ENCODE results near the gene AJAP1.

Gene AJAP1

DNA sequence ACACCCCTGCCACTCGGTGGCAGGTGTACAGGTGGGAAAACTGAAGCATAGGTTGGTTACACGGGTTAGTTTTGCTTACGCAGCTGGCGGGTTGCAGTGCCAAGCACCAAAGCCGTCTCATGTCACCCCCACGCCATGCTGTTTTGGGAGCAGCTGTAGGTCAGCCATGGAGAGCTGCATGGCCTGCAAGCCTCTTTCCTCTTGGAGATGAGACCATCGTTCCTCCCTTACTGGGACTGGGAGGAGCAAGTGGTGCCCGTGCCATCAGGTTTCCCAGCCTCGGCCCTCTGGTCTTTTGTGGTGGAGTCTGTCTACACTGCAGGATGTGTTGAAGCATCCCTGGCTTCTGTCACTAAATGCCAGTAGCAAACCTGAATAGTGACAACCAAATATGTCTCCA lies 46.9 kb downstream of the AJAP1 start:
- DNase-seq (ENCODE audit: low spot score): no peak

DNA sequence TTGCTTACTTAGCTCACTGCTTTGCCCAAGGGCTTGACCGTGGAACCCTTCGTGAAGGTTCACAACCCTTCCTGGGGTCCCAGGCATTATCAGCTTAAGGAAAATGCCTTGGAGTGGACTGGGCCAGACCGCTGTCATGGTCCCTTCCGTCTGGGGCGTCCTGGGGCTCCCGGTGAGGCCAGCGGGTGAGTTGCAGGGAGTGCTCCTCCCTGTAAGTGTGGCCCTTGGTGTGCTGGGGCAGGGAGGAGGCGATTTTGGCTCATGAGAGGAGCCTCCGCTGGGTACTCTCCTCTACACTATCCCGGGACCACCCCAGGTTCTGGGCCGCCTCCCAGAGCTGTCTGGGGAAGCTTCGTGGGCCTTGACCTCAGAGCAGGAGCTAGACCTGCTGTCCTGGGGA lies 48.1 kb downstream of the AJAP1 start:
- no peak for DNase-seq (ENCODE audit: low spot score)

DNA sequence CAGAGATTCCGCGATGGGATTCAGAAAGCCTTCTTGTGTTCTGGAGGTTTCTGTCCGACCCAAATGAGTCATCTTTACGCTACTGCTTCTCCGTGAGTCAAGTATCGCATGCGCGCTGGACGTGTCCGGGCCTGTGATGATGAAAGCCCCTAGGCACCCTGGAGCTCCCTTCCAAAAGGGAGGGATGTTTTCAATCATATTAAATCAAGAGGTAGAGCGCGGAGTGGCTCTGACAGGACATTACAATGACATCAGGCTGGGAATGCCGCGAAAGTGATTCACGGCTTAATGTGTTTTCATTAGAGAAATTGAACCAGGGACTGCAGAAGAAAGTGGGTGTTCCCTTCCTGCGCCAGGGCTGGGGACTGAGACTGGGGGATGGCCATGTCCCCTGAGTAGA lies 48.5 kb downstream of the AJAP1 start:
- no peak for DNase-seq (ENCODE audit: low spot score)

DNA sequence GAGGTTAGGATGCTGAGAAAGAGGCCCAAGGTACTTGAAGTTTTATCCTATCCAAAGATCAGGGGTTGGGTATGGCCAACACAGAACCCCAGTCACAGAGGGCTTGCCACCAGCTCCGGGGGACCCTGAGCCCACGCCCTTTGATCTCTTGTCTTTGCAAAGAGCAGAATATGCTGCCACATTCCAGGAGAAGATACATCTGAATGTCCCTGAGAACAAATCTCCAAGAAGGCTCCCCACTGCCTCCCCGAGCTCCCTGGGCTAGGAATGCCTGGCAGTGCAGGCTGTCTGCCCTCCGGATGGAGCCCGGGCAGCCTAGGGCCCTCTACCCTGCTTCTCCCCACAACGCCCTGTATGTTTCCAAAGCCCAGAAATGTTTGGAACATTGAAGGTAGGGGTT lies 49.2 kb downstream of the AJAP1 start:
- DNase-seq (ENCODE audit: low spot score): no peak

DNA sequence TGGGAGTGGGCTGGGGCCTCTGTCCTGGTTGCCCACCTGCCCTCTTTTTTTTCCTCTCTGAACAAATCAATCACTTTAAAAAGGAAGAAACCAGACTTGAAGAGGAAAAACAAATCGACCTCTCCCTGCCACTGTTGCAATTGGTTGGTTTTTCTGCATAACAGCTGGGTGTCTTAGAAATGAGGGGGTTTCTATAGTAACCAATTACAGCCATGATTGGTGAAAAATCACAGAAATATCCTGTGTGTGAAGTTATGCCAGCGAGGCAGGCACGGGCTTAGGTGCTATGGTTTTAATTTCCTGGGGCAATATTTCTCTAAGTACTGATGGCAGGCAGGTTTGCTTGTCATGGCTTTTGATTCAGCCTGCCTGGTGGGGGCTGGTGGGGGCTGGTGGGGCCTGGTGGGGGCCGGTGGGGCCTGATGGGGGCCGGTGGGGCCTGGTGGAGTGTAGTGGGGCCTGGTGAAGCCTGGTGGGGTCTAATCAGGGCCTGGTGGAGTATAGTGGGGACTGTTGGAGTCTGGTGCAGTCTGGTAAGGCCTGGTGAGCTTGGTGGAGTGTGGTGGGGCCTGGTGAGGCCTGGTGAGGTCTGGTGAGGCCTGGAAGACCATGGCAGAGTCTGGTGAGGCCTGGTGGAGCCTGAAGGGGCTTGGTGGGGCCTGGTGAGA lies 54.6 kb downstream of the AJAP1 start:
- no peak for DNase-seq (ENCODE audit: low spot score)

DNA sequence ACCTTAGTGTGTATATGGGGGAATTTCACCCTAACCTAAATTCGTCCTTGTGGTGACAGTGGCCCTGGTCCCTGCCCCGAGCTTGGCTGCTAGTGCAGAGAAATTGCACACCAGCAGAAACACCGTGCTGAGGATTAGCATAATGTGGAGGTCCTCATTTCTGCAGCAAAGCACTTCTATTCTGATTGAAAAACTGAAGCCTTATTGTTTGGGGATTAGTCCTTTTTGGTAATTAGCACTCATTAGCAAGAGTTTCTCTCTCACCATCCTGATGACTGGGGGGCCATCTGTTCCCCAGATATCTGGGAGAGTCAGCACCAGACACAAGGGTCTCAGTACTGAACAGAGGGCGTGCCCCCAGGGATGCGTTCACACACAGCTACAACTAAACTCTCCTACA lies 55.2 kb downstream of the AJAP1 start:
- DNase-seq (ENCODE audit: low spot score): no peak

DNA sequence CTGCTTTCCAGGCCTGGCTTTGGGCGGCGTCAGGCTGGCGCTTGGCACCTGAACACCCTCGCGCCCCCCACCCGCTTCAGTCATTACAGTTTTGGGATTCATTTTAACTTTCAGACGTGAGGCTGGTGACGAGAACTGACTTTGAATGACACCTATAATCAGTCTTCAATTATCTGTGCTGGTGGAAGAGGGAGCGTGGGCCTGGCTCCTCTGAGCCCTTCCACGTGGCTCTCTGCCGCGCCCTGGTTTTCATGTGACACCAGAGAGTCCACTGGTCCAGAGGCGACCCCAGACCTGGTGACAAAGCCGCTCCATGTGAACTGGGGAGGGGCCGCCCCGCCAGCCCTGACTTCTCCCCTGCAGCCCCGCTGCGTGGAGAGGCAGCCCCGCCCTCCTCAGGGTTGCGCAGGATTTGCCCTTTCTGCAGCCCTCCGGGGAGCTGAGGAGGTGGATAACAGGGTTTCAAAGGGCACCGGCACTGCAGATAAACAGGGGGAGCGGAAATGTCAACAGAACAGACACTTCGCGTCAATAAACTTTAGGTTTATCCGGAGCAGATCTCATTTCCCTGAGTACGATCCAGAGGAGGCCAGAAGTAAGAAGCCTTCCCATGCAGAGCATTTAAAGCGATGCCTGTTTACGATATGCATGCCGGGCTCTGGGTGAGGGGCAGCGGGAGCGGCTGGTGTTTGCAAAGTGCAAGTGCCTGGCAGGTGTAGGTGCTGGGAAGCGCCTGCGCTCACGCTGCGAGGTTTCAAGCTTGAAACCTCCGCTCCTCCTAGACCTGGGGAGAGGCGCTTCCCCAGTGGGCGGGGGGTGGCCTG lies 56.4 kb downstream of the AJAP1 start:
- no peak for DNase-seq (ENCODE audit: low spot score)

DNA sequence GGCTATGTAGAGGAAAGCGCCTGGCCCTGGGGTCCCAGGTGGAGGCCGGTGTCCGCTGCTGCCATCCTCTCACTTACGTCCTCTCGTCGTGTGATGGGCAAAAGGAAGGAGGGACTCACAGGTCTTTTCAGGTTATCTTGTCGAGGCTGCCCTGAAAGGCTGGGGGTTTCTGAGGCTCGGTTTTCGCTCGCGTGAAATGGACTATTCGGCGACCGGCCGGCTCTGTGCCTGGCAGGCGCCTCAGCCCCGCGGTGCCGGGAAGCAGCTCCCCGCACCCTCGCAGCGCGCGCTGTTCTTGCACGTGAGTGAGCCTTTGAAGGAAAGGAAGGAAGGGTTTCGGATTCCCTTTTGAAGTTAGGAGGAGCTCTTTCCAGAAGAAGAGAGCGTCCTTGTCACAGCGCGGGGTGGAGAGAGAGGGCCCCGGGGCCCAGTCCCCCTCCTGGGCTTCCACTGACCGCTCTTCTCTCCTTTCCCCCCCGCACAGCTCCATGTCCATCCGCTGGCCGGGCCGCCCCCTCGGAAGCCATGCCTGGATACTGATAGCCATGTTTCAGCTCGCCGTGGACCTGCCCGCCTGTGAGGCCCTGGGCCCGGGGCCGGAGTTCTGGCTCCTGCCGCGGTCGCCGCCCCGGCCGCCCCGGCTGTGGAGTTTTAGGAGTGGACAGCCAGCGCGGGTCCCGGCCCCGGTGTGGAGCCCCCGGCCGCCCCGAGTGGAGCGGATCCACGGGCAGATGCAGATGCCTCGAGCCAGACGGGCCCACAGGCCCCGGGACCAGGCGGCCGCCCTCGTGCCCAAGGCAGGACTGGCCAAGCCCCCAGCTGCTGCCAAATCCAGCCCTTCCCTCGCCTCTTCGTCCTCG lies 57.2 kb downstream of the AJAP1 start:
- DNase-seq (ENCODE audit: low spot score): no peak

DNA sequence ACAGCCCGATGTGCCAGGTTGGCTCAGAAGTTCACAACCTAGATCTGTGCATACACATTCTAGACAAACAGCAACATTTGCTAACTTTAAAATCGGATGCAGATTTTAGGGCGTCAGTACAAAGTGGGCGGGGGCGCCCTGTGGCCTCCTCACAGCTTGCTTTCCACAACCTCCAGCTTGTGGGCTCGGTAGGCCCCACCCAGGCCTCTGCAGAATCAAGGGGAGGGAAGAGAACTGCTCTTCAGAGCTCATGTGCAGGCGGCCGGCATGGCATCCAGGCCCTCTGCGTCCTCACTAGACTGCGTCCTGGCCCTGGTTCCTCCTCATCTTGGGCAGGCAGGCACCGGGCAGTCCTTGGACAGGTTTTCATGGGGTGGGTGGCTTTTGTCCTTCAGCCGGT lies 59.3 kb downstream of the AJAP1 start:
- DNase-seq (ENCODE audit: low spot score): no peak

DNA sequence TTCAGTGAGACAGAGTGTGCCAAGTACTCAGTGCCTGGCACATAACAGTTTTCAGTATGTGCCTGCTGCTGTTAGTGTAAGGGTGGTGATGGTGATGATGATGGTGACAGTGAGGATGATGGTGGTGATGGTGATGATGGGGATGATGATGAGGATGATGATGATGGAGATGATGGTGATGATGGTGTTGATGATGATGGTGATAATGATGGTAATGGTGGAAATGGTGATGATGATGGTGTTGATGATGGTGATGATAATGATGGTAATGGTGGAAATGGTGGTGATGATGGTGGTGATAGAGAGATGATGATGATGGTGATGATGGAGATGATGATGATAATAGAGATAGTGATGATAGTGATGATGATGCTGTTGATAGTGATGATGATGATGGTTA lies 62.0 kb downstream of the AJAP1 start:
- no peak for DNase-seq (ENCODE audit: low spot score)

DNA sequence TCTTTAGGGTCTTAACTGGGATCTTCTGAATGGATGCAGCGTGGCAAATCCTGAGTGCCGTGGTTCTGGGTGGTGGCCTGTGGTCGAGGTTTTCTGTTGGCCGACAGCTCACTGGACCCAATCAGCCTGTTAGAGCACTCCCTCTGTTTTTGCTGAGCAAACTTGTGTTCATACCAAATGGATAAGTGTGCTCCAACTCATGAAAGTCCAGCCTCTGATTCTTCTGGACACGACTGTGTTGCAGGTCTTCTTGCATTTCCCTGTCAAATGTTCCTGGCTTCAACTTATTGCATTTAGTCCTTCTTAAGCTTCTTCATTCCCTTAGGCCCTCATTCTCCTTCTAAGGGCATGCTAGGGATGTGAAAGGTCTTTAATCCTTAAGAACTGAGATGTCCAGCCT lies 63.7 kb downstream of the AJAP1 start:
- DNase-seq (ENCODE audit: low spot score): no peak

DNA sequence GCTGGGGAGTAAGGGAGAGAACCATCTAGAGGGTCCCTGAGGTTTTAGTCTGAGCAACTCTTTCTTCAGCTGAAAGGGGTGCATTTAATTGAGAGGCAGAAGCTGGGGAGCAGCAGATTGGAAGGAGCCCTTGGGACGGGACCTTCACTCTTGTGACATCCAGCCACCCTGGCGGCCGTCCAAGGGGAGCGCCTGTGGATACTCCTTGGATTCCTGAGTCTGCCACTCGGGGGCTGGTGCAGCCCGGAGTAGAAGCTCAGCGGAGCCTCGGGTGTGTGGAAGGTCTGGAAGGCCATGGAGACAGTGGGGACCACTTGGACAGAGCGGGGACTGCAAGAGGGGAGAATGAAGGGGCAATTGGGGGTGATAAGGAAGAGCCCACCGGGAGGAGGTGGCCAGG lies 68.7 kb downstream of the AJAP1 start:
- DNase-seq (ENCODE audit: low spot score): no peak

DNA sequence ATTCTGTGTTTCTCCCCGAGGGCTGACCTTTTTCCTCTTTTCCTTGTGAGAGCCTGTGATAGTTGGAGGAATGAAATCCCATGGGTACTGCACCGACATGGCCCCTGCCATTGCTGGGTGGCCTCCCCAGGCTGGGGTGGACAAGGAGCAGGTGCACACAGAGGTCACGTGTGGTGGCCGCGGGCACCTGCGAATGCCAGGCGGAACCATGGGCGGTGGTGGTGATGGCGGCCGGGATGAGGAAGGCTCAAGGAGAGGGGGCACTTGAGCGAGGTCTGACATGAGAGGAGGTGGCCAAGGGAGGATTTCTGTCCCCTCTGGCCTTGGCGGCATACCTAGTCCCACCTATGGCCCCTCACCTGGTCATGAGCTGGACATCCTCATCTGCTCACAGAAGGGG lies 69.6 kb downstream of the AJAP1 start:
- no peak for DNase-seq (ENCODE audit: low spot score)

DNA sequence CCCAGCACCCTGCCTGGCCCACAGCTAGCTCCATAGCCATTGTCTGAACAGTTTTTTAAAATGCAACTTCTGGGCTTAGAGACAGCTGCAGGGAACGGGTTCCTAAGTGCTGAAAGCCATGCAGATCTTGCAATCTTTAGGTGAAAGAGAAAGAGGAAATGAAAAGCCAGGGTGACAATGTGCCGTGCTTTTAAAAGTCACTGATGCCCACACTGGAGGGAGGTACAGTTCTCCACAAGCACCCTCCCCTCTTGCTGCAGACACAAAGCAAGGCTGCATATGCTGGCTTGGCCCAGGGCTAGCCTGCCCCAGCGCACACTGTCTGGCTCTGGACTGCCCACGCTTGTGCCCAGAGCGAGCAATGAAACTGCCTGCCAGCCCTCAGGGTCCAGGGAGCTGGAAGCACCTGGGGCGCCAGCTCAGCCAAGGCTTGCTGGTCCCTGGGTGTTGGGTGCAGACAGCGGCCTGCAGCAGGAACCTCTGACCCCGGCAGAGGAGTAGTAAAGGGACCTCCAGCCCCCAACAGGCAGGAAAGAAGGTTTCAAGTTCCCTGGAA lies 70.4 kb downstream of the AJAP1 start:
- DNase-seq (ENCODE audit: low spot score): no peak

DNA sequence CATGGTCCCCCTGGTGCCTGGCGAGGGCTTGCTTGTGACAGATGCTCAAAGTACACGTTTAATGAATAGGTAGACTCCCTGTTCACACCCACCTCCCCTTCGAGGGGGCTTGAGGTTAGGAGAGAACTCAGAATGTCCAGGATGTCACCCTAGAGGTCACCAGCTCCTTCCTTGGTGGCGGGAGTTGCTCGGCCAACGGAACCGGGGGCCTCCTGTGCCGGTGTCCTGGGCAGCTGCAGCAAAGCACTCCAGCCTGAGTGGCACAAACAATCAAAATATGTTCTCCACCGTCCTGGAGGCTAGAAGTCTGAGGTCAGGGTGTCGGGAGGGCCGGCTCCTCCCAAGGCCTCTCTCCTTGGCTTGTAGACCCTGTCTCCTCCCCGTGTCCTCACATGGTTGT lies 71.0 kb downstream of the AJAP1 start:
- no peak for DNase-seq (ENCODE audit: low spot score)

DNA sequence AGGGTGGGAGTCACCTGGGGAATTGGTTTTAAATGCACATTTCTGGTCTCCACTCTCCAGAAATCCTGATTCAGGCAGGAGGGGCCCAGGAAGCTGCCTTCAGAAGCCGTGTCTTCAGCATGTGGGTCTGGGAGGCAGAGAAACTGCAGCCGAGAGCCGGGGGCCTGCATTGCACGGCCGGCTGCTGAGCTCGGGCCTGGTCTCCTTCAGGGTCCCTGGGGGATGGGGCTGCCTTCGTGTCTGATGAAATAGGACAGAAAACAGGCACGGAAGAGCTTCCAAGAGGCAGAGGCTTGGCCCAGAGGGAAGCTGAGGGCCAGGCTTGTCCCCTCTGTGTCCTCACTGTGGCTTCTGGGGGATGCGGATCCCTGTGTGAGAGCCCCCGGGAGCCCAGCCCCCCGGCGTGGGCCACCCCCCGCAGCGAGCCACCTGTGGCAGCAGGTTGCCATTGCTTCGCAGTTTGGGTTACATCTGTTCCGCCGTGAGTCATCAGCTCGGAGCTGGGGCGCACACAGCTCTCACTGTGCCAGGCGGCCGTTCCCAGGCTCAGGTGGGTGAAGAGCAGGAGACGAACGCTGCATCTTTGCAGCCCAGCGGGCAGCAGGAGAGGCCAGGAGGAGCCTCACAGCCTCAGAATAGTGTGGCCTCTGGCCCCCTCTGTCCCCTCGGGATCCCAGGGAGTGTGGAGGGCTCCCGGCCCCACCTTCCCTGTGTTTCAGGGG lies 72.4 kb downstream of the AJAP1 start:
- no peak for DNase-seq (ENCODE audit: low spot score)

DNA sequence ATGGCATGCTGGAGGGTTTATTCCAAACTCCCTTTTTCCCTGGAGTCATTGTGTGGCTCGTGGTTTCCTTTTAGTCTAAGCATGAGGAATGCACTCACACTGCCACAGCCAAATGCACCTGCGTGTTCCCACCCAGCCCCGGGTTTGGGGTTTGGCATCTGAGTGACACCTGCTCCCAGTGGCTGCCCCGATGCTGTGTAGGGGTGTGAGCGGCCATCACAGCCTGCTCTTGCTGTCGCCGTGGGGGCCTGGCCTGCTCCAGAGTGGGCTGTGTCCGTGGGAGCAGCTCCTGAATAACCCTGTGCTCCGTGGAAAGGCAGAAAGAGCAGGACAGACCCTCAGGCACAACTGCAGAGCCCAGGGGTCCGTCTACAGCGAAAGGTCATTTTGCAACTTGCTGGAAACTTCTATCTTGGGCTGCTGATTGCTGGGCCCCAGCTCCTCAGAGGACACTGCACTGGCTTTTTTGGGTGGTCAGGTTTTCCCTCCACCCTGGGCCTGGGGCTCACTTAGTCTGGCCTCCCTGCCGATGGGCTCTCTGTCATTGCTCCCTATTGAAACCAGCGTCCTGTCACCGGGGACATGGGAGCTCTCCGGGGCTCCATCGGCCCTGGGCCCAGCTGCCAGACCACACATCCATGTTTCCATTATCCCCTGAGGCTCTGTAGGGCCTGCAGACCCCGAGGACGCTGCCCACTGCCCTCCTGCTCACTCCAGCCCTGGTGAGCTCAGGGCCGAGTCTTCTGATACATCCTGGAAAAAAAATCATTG lies 74.1 kb downstream of the AJAP1 start:
- no peak for DNase-seq (ENCODE audit: low spot score)

DNA sequence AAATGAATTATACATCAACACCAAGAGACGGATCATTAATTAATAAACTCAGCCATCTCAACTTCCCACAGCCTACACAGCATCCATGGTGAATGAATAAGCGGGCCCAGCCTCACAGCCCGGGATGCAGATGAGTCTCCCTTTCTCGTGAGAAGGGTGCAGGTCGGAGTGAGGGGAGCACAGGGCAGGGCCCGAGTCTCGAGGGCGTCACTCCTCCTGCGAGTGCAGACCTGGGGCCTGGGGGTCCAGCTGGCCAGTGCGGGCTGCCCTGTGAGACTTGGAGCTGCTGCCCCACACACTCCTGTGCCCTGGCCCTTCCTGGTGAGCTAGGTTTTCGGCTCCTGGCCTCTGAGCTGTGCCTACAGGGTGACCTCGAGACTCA lies 74.7 kb downstream of the AJAP1 start:
- no peak for DNase-seq (ENCODE audit: low spot score)

DNA sequence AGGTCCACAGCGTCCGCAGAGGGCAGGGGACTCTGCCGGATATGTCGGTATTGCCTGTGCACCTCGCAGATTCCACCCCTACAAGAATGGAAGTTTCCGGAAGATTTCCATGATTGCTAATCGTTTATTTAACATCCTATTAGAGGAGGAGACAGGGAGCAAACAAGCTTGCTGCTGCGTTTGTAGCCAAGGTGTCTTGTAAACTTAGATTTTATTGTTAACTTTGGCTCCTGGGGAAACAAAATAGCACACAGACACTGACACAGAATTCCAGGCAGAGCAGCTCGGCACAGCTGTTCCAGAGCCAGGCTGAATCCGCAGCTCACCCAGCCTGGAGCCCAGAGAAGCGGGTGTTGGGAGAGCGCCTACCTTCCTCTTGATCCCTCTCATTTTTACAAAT lies 75.7 kb downstream of the AJAP1 start:
- DNase-seq (ENCODE audit: low spot score): no peak

DNA sequence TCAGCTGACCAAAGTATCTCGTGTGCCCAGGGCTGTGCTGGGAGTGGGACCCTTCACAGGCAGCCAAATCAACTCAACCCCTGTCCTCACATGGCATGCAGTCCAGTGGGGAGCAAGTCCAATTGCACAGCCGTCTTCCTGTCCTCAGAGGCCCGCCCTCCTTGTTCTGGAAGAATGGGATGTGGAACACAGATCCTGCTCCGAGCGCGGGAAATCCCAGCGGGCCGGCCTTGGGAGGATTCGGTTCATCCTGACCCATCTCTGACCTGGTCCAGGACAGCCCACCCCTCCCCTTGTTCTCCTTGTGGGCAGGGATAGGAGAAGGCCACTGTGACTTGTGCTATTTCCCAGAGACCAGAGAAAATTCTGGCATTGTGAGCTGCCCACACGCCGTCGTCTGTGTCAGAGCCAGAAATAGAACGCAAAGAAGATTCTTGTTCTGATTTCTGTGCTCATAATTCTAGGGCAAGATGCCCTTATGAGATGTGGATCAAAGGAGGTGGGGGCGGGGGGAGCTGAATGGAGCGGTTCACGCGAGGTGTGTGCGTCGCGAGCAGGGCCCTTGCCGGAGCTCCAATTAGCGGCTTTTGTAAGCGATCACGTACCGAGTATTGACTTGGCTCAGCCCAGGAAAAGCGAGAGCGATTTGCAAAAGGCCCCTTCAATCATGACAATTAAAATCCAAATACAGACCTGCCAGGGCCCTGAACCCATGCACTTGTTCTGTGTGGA lies 79.2 kb downstream of the AJAP1 start:
- no peak for DNase-seq (ENCODE audit: low spot score)

DNA sequence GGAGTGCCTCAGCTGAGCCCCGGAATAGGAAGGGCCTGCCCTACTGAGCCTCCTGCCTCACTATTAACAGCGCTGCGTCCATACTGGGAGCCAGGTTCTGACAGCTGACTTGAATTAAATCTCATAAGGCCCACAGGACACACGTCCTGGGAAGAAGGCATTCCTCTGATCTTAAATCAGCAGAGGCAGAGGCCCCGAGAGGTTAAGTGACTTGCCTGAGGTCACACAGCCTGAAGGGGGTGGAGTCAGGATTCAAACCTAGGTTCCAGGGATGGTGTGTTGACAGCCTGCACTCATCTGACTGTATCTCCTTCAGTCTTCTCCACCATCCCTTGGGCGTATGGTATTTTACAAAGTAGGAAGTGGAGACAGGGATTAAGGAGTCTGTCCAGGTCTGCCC lies 79.8 kb downstream of the AJAP1 start:
- no peak for DNase-seq (ENCODE audit: low spot score)
